ENCODE data around the gene HLCS.

DNA sequence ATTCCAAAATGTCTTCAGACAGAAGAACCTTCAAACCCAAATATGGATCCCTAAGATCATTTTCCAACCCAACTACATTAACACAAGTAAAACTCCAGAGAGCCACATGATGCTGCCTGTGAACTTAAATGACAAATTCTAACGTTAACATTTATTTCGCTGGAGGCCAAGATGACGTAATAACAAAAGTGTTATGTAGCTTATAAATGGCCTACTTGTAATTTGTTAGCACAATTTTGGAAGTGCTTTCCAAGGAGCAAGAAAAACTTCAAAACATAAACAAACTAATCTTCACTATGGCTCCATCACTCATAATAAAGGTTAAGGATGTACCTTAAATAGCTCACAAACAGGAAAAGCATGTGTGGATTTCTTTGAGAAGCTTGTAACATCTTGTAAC is 126.7 kb downstream of the HLCS start:
- TF ChIP-seq, protein P1, sequence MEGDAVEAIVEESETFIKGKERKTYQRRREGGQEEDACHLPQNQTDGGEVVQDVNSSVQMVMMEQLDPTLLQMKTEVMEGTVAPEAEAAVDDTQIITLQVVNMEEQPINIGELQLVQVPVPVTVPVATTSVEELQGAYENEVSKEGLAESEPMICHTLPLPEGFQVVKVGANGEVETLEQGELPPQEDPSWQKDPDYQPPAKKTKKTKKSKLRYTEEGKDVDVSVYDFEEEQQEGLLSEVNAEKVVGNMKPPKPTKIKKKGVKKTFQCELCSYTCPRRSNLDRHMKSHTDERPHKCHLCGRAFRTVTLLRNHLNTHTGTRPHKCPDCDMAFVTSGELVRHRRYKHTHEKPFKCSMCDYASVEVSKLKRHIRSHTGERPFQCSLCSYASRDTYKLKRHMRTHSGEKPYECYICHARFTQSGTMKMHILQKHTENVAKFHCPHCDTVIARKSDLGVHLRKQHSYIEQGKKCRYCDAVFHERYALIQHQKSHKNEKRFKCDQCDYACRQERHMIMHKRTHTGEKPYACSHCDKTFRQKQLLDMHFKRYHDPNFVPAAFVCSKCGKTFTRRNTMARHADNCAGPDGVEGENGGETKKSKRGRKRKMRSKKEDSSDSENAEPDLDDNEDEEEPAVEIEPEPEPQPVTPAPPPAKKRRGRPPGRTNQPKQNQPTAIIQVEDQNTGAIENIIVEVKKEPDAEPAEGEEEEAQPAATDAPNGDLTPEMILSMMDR (IDR thresholded peaks at IDR 0.05) = no peak
- no peak for TF ChIP-seq POLR2A (IDR thresholded peaks at IDR 0.05)
- TF ChIP-seq POLR2AphosphoS5 (IDR thresholded peaks at IDR 0.05; ENCODE audit: insufficient read depth in 1 of 2, low read depth in 1 of 2) = no peak
